ENCODE data around the gene C4orf33.
"Not testable (repeated sequence)": the region's sequence is repeated elsewhere in the genome, so short reads cannot be mapped to it uniquely, and the experiment has no call there.

C4orf33 gene, protein sequence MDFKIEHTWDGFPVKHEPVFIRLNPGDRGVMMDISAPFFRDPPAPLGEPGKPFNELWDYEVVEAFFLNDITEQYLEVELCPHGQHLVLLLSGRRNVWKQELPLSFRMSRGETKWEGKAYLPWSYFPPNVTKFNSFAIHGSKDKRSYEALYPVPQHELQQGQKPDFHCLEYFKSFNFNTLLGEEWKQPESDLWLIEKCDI

GRCh38 chr4:129095811-129096454 is at the start of gene C4orf33:
TSS of gene C4orf33 (plus strand) at chr4:129096152. CDS start at chr4:129102611, 6,459 bp downstream.
- peak; percentile 0 for DNase-seq

DNA sequence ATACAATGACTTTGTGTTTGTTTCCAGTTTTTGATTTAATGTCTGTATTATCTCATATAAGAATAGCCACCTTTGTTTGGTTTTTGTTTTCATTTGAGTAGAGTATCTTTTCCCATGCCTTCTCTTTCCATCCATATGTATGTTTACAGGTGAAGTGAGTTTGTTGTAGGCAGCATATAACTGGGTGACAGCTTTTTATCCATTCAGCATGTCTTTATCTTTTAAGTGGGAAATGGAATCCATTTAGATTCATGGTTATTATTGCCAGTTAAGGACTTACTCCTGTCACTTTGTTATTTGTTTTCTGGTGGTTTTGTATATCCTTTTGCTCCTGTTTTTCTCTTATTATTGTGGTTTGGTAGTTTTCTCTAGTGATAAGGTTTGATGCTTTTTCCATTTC is 36.9 kb upstream of the C4orf33 start:
- no peak for DNase-seq

DNA sequence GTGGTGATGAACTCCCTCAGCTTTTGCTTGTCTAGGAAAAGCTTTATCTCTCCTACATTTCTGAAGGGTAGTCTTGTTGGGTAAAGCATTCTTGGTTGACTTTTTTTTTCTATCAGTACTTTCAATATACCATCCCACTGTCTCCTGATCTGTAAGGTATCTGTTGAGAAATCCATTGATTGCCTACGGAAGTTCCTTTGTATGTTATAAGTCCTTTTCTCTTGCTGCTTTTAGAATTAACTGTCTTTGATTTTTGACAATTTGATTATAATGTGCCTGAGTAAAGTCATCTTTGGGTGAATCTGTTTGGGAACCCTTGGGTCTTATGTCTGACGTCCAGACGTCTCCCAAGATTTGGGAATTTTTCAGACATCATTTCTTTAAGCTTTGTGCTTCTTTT is 33.4 kb upstream of the C4orf33 start:
- no peak for DNase-seq

DNA sequence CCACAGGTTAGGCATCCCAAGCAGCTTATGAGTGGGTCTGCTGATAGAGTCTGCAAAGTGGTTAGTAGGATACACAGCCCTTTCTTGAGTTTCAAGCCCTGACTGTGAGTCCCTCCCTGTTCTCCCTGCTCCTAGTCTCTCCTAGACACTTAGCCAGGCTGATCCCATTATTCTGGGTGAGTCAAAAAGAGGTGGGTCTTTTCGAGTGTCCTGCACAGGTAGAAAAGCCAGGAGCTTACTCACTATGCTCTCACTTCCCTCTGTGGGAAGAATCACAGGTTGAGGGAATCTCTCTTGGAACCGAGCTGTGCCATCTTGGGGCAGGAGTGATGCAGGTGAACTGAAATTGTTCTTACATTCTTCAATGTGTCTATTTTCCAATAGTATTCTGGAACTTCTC is 32.3 kb upstream of the C4orf33 start:
- no peak for DNase-seq

DNA sequence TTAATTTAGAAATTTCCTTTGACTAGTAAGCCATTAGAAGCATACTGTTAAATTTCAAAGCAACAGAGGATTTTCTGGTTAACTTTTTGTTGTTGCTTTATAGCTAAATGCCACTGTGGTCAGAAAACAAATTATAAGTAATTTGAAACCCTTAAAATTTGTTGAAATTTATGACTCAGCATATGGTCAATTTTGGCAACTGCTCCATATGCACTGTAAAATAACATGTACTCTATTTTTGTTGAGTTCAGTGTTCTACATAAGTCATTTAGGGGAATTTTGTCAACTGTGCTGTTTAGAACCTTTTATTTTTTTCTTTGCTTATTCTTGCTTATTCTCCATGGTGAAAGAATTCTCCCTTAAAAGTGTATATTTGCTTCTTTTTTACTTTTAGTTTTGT is 31.2 kb upstream of the C4orf33 start:
- DNase-seq: no peak

DNA sequence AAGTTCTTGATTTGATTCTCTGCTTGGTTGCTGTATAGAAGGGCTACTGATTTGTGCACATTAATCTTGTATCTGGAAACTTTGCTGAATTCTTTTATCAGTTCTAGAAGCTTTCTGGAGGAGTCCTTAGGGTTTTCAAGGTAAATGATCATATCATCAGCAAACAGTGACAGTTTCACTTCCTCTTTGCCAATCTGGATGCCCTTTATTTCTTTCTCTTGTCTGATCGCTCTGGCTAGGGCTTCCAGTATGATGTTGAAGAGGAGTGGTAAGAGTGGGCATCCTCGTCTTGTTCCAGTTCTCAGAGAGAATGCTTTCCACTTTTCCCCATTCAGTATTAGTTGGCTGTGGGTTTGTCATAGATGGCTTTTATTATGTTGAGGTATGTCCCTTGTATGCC is 26.4 kb upstream of the C4orf33 start:
- DNase-seq: not testable (repeated sequence)

DNA sequence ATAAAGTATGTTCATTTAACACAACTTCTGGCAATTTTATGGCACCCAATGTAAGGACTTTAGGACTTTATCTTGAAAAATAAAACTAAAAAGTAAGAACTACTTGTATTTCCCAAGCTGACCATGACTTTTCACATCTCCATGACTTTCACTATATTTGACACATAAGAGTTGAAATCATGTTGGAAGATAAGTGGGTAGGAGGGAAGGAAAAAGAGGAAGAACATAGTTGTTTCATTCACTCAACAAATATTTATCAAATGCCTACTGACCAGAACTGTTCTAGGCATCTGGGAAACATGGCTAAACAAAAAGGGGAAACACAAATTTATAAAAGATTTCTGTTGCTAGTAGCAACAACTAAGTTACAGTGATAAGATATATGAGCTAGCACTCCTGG is 18.6 kb upstream of the C4orf33 start:
- no peak for DNase-seq

DNA sequence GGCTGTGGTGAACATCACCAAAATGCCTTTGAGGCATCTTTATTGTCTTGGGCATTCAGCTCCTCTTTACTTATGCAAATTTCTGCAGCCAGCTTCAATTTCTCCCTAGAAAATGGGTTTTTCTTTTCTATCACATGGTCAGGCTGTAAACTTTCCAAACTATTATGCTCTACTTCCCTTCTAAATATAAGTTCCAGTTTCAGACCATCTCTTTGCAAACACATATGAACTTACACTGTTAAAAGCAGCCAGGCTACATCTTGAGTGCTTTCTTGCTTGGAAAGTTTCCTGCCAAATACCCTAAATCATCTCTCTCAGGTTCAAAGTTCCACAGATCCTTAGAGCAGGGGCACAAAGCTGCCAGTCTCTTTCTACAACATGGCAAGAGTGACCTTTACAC is 15.8 kb upstream of the C4orf33 start:
- DNase-seq: no peak

DNA sequence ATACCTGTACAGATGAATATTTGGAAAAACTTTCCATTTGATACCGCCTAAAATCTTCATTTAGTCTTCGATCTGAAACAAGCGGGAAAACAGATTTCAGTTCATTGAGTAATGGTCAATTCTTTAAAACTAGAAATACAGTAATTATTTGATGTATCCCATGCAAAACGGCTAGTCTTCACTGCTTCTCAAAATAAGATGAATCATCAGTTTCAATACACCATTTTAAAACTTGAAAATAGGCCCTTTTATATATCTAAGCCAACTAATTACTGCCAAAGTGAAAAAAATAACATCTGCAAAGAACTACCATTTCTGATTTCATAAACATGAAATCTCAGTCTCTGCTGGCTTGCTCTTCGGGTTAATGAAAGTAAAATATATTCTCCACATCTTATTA is 13.7 kb upstream of the C4orf33 start:
- no peak for DNase-seq

GRCh38 chr4:129085472-129085871 is 10.5 kb upstream of the C4orf33 start:
- no peak for DNase-seq

- no peak for DNase-seq
Observed at GRCh38 chr4:129087516-129087915, 8.4 kb upstream of the C4orf33 start.

DNA sequence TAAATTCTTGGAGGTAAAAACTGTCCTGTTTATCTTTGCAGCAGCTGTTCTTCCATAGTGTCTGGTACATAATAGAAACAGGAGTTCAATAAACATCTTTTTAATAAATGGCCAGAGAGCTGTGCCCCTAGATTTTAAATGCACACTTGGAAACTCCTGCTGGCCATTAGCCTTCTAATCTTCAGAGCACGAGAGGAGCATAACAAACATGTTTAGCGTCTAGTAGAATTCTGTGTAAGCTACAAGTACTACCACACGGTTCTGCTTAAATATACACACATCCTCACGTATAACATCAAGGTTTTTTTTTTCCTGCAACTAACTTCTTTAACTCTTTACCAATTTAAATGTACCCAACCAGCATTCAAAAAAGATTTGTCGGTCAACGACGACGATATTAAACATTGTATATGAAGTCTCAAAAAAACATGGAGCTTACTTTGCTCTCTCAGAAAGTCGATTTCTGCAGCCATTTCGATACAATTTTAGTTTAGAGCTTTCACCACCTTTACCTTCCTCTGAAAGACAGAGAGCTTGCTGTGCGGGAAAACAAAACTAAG is 3.2 kb upstream of the C4orf33 start:
- DNase-seq: no peak

- peak; percentile 23 for DNase-seq
Observed at GRCh38 chr4:129093191-129093920, 2.6 kb upstream of the C4orf33 start, which contains the start of gene SCLT1. TSS of gene SCLT1 (minus strand) at chr4:129093539. CDS start at chr4:129093103, 436 bp downstream.

- DNase-seq: no peak
Observed at GRCh38 chr4:129094347-129094746, 1.6 kb upstream of the C4orf33 start.

- no peak for DNase-seq
Observed at GRCh38 chr4:129098531-129099001, 2.6 kb downstream of the C4orf33 start.

- DNase-seq: no peak
Observed at GRCh38 chr4:129109965-129110824, 14.2 kb downstream of the C4orf33 start.

- DNase-seq: no peak
Observed at GRCh38 chr4:129110931-129111330, 15.0 kb downstream of the C4orf33 start.

GRCh38 chr4:129111919-129112318 is 16.0 kb downstream of the C4orf33 start:
- no peak for DNase-seq

GRCh38 chr4:129113434-129113833 is 17.5 kb downstream of the C4orf33 start:
- DNase-seq: no peak

GRCh38 chr4:129113919-129114318 is 18.0 kb downstream of the C4orf33 start:
- DNase-seq: no peak

DNA sequence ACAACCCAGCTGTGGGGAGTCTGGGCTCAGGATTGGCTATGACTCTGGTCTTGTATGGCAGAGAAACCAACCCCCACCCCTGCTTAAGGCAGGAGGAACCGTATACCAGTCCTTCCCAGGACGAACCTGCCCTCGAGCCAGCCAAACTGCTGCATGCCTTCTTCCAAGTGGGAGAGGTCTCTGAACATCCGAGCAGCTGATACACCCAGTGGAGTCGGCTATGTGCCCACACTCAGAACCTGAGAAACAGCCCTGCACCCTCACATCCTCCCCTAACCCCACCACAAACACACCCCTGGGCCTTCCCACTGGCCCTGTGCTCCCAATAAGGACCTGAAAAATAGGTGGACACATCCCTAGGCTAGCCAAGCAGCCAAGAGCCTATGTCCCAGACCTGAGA is 21.8 kb downstream of the C4orf33 start:
- no peak for DNase-seq

GRCh38 chr4:129126614-129127013 is 30.7 kb downstream of the C4orf33 start:
- DNase-seq: not testable (repeated sequence)

DNA sequence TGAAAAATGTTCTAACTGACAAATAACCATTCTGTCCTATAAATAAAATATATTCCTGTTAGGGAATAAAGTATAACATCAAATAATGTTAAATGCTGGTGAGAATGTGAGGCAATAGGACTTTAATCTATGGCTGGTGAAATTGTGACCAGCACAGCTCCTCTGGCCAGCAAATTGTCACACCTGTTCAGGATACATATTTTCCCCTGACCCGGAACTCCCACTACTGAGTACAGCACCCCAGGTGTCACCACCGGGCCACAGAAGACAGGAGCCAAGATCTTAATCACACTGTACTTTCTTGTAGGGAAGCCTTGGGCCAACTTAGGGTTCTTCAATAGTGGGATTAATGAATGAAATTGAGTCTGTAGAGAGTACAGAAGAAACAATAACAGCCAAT is 33.2 kb downstream of the C4orf33 start:
- no peak for DNase-seq
